H1 (cell line): ENCODE data around the gene DIP2C.

Experiments
- CREB1 ChIP-seq: IDR thresholded peaks from 2 replicates; pipeline ENCODE4 v1.6.1; 2012; ENCODE audit warnings: inconsistent platforms
- CTCF ChIP-seq, 3 experiments: IDR thresholded peaks; 1 replicate in 2 of 3; 2 replicates in 1 of 3; pipeline versions ENCODE4 v1.5.1 to v1.6.1; 2011; ENCODE audit warnings: low read length in 3 of 3, mild to moderate bottlenecking in 3 of 3, inconsistent platforms in 2 of 3, low read depth in 1 of 3, moderate library complexity in 1 of 3; ENCODE audit not compliant: insufficient read depth in 1 of 3; ENCODE audit errors: control extremely low read depth in 1 of 3
- EP300 ChIP-seq, 2 experiments: IDR thresholded peaks; 1 replicate in 1 of 2; 2 replicates in 1 of 2; pipeline ENCODE4 v1.6.1; 2011 to 2012; ENCODE audit warnings: low read depth in 2 of 2, low read length in 2 of 2, mild to moderate bottlenecking in 2 of 2, borderline replicate concordance in 1 of 2, inconsistent platforms in 1 of 2, moderate library complexity in 1 of 2
- PHF8 ChIP-seq: fragments of 200-600 bp; sonication (generic); conservative IDR thresholded peaks from 2 replicates; pipeline ENCODE4 v1.7.1; 2012; ENCODE audit warnings: low read depth, mild to moderate bottlenecking, inconsistent platforms, low read length, moderate library complexity
- SRF ChIP-seq: IDR thresholded peaks from 2 replicates; pipeline ENCODE4 v1.6.1; 2011; ENCODE audit warnings: mild to moderate bottlenecking, low read depth, low read length, moderate library complexity
- TF ChIP-seq, protein P1 (sequence below): IDR thresholded peaks from 2 replicates; pipeline ENCODE4 v1.6.1; 2011; ENCODE audit warnings: low read length, improper control_type of control experiment

DNA sequence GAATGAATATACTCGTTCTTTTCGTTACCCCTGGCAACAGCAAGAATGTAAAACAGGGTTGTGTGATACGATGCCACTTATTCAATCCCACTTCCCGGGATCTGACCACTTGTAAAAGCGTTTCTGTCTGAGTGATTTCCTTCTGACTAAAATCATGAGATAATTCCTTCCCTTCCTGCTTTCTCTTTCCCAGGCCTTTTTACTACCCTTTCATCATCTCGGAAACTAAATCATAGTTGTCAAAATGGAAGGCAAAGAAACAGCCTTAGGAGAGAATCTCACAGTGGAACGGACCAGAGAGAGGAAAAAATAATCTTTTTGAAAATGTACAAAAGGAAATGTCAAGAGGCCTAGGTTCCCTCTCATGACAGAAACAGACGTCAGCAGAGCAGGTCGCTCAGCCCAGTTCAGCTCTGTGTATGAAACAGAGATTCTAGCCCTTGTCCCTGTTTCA lies 29.8 kb downstream of the DIP2C start:
- no peak for TF ChIP-seq EP300 (IDR thresholded peaks at IDR 0.05; ENCODE audit: borderline replicate concordance in 1 of 2, low read depth in 2 of 2, low read length in 2 of 2)
- no peak for TF ChIP-seq SRF
- no peak for TF ChIP-seq CTCF (IDR thresholded peaks at IDR 0.05; ENCODE audit: control extremely low read depth in 1 of 3, insufficient read depth in 1 of 3, low read depth in 1 of 3, low read length in 3 of 3)
- no peak for TF ChIP-seq CREB1
- TF ChIP-seq PHF8 = no peak
- TF ChIP-seq, protein P1, sequence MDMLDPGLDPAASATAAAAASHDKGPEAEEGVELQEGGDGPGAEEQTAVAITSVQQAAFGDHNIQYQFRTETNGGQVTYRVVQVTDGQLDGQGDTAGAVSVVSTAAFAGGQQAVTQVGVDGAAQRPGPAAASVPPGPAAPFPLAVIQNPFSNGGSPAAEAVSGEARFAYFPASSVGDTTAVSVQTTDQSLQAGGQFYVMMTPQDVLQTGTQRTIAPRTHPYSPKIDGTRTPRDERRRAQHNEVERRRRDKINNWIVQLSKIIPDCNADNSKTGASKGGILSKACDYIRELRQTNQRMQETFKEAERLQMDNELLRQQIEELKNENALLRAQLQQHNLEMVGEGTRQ = no peak
